A673 (cell line): ENCODE data around the gene SLC25A34.

Experiments used
- EZH2 ChIP-seq: fragments of 200-600 bp; sonication (generic); IDR thresholded peaks from 2 replicates; pipeline ENCODE4 v1.6.1; 2017; ENCODE audit warnings: borderline replicate concordance, low read depth, mild to moderate bottlenecking, mixed read lengths, antibody characterized with exemption, low read length; ENCODE audit not compliant: poor library complexity, severe bottlenecking
- TF ChIP-seq, protein P1 (sequence below): fragments of 300-800, 200-600 bp; sonication (generic); conservative IDR thresholded peaks from 2 replicates; pipeline ENCODE4 v1.5.1; 2017; ENCODE audit warnings: low read depth, mild to moderate bottlenecking, antibody characterized with exemption, low read length, moderate library complexity, mixed read lengths

- TF ChIP-seq, protein P1, sequence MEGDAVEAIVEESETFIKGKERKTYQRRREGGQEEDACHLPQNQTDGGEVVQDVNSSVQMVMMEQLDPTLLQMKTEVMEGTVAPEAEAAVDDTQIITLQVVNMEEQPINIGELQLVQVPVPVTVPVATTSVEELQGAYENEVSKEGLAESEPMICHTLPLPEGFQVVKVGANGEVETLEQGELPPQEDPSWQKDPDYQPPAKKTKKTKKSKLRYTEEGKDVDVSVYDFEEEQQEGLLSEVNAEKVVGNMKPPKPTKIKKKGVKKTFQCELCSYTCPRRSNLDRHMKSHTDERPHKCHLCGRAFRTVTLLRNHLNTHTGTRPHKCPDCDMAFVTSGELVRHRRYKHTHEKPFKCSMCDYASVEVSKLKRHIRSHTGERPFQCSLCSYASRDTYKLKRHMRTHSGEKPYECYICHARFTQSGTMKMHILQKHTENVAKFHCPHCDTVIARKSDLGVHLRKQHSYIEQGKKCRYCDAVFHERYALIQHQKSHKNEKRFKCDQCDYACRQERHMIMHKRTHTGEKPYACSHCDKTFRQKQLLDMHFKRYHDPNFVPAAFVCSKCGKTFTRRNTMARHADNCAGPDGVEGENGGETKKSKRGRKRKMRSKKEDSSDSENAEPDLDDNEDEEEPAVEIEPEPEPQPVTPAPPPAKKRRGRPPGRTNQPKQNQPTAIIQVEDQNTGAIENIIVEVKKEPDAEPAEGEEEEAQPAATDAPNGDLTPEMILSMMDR: no peak
- TF ChIP-seq EZH2: no peak
Observed at GRCh38 chr1:15691434-15692032, 44.5 kb upstream of the SLC25A34 start.
